ENCODE data around the gene GPRC5D. TPM values are rescaled to one million over a fixed set of nuclear protein-coding genes. Genes with fewer than 3 reads are reported as not detected.
A peak's percentile ranks its signal among the peaks of the same experiment; 100 is the strongest.

Gene GPRC5D
- total and polyA plus RNA-seq, 7 donors = not detected

DNA sequence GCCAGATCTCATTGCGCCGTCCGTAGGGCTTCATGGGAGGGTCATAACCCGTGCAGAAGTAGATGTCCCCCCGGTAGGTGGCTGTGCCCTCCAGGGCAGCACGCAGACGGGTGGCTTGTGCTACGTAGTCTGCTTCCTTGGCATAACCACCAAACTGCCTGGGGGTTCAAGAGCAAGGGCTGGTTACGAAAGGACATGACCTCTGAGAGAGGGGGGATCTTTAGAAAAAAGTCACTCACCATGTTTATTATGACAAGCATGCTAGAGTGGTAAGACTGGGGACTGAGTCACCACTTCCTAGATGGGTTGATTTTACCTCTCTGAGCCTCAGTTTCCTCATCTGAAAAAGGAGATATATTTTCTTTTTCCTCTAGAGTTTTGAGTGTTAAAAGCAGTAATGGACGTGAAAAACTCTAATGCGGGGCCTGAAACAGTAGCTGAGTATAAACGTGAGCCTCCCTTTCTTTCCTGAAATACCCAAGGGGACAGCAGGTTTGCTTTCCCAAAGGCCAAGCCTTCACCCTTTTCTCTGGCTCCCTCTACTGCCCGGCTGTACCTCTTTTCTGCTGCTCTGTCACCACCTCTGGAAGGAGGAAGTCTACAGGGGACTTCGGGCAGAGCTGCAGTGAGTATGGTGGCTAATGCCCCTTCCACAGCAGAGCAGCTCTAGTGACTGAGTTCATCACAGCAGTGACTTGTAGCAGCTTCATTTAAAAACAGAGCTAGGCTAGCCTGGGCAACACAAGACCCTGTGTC is 23.5 kb upstream of the GPRC5D start:
- WGBS, 3 donors = 80 to 83% (median 82%) methylated on average over 14 of the region's 14 CpGs
- TF ChIP-seq, protein P1, sequence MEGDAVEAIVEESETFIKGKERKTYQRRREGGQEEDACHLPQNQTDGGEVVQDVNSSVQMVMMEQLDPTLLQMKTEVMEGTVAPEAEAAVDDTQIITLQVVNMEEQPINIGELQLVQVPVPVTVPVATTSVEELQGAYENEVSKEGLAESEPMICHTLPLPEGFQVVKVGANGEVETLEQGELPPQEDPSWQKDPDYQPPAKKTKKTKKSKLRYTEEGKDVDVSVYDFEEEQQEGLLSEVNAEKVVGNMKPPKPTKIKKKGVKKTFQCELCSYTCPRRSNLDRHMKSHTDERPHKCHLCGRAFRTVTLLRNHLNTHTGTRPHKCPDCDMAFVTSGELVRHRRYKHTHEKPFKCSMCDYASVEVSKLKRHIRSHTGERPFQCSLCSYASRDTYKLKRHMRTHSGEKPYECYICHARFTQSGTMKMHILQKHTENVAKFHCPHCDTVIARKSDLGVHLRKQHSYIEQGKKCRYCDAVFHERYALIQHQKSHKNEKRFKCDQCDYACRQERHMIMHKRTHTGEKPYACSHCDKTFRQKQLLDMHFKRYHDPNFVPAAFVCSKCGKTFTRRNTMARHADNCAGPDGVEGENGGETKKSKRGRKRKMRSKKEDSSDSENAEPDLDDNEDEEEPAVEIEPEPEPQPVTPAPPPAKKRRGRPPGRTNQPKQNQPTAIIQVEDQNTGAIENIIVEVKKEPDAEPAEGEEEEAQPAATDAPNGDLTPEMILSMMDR (IDR thresholded peaks at IDR 0.05) = no peak
- Histone ChIP-seq H3K9me3 (peaks cover 9% of the 10 kb centered on the region), H3K36me3 (ENCODE audit: insufficient read depth in 1 of 2, low read depth in 1 of 2) (peaks cover 7 to 70% of the 10 kb centered on the region in 2 donors), H3K4me3 (no peak overlapping the region), H3K4me1 (no peaks in the 10 kb centered on the region), H3K27ac (no peak overlapping the region), H3K27me3 (ENCODE audit: insufficient read depth in 3 of 3, low read length in 2 of 3) (no peaks in the 10 kb centered on the region)
- ATAC-seq (peak in 1 of 4 donors; percentile 27), DNase-seq (no peak)
- intact Hi-C loops (cut with DNase I) = no loop called here

DNA sequence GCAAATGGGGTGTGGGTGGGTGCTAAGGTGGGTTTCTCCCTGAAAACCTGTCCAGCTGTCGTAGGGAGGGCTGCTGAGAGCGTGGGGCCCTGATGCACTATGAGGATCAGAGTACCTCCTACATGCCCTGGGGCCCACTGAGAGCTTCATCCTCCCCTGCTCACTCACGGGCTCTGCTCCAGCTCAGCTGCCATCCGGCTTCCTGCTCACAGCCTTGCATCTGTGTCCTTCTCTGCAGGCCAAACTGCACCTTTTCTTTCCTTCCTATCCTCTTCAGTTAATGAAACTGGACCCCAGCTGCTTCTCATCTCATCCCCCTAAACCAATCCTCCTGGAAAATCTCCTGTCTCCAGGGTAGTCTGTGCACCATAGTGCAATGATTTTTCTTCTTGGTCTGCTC is 22.2 kb upstream of the GPRC5D start:
- intact Hi-C loops (cut with DNase I) = no loop called here
- Histone ChIP-seq H3K27me3 (ENCODE audit: insufficient read depth in 3 of 3, low read length in 2 of 3) (no peaks in the 10 kb centered on the region), H3K9me3 (peaks cover 9% of the 10 kb centered on the region), H3K27ac (no peak overlapping the region), H3K4me1 (no peaks in the 10 kb centered on the region), H3K36me3 (ENCODE audit: insufficient read depth in 1 of 2, low read depth in 1 of 2) (peaks cover 7 to 63% of the 10 kb centered on the region in 2 donors), H3K4me3 (no peak overlapping the region)
- ATAC-seq (no peak), DNase-seq (no peak)
- TF ChIP-seq, protein P1 (IDR thresholded peaks at IDR 0.05) = no peak
- WGBS, 3 donors = 88 to 95% (median 90%) methylated on average over 4 of the region's 4 CpGs

GRCh38 chr12:12973019-12973418 is 21.0 kb upstream of the GPRC5D start:
- Histone ChIP-seq H3K9me3 (peaks cover 9% of the 10 kb centered on the region), H3K4me1 (no peaks in the 10 kb centered on the region), H3K36me3 (ENCODE audit: insufficient read depth in 1 of 2, low read depth in 1 of 2) (peaks cover 7 to 62% of the 10 kb centered on the region in 2 donors), H3K27ac (no peak overlapping the region), H3K4me3 (no peak overlapping the region), H3K27me3 (ENCODE audit: insufficient read depth in 3 of 3, low read length in 2 of 3) (no peaks in the 10 kb centered on the region)
- ATAC-seq (no peak), DNase-seq (no peak)
- 96 to 99% (median 98%) methylated on average over 2 of the region's 2 CpGs for WGBS, 3 donors
- intact Hi-C loops (cut with DNase I) = no loop called here
- TF ChIP-seq, protein P1 (IDR thresholded peaks at IDR 0.05) = no peak

DNA sequence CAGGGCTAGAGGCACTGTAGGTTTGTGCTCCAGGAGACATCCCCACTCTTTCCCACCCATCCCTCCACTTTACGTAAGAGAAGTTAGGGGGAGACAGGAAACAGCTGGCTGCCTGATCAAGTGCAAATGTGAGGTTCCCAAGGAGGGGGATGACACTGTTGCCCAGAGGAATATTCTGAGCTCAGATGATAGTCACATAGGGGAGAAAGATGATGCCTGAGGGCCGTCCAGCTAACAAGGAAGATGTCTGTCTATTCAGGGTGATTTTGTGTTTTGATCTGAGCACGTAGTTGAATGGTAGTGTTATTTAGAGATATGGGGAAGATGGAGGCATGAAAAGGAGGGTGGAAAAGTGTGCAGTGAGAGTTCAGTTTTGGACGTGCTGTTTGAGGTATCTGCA is 13.9 kb upstream of the GPRC5D start:
- no peak for DNase-seq
- WGBS, 3 donors = 67 to 71% (median 68%) methylated on average over 4 of the region's 4 CpGs

More for the DNA sequence above, 13.9 kb upstream of the GPRC5D start:
- intact Hi-C loops (cut with DNase I) = no loop called here
- Histone ChIP-seq H3K27ac (no peak overlapping the region), H3K27me3 (ENCODE audit: insufficient read depth in 3 of 3, low read length in 2 of 3) (no peaks in the 10 kb centered on the region), H3K4me1 (no peaks in the 10 kb centered on the region), H3K36me3 (ENCODE audit: insufficient read depth in 1 of 2, low read depth in 1 of 2) (peaks cover 0 to 21% of the 10 kb centered on the region in 2 donors), H3K9me3 (no peaks in the 10 kb centered on the region), H3K4me3 (no peak overlapping the region)
- no peak for ATAC-seq
- TF ChIP-seq, protein P1 (IDR thresholded peaks at IDR 0.05) = no peak

Data from psoas muscle (tissue), 8 donors.